Measurements from ENCODE around the gene GPS1. TPM values are rescaled to one million over a fixed set of nuclear protein-coding genes. Genes with fewer than 3 reads are reported as not detected.
A peak's percentile ranks its signal among the peaks of the same experiment; 100 is the strongest.

GPS1 gene
- total and polyA plus RNA-seq, 9 of the 15 experiments (the other 6 are each of a cell fraction or from before 2014, with no cell fraction given), result 3.1 to 167 (median 69.9) TPM

DNA sequence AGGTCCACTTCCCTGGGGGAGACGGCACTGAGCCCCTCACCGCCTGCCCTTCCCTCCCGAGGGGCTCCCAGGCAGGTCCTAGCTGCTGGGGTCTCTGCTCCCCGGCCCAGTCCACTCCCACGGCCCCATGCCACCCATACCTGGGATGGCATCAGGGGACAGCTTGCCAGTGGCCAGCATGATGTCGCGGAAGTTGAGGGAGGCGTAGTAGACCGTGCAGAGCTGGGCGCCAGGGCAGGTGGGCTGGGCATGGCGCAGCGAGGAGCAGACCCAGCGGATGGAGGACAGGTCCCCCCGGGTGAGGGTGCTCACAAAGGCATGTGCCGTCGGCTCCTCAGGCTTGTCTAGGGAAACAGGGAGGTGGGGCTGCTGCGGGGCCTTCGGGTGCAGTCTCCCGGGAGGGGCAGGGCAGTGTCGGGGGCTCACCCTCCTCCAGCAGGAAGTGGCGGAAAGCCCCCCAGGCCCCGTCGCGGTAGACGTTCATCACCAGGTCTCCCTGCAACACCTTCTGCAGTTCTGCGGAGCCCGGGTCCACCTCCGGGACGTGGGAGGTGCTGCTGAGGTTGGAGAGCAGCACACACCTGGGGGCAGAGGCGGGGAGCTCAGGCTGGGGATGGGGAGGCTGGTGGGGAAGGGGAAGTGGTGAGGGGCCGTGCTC, 32.8 kb downstream of the GPS1 start:
- Histone ChIP-seq H3K4me1 (replicated peaks in 1 of 2; ENCODE audit: control insufficient read depth in 2 of 2, insufficient read depth in 2 of 2, low read length in 2 of 2) (peaks cover 0 to 64% of the 10 kb centered on the region in 2 experiments; a peak in 1 of 5 replicates), H3K9me3 (replicated peaks; ENCODE audit: control insufficient read depth, insufficient read depth, low read depth, low read length) (no peaks in the 10 kb centered on the region), H2AFZ (ENCODE audit: low read depth, low read length) (no peak overlapping the region), H3K36me3 (ENCODE audit: control insufficient read depth, insufficient read depth, low read length) (peaks cover 99% of the 10 kb centered on the region; the same call in 2 of the 3 replicates), H4K20me1 (replicated peaks; ENCODE audit: control insufficient read depth, insufficient read depth, low read length) (peaks cover 18% of the 10 kb centered on the region), H3K27ac (ENCODE audit: extremely low read depth, low read depth, low read length) (no peak overlapping the region), H3K79me2 (ENCODE audit: control insufficient read depth, insufficient read depth, low read length) (peaks cover 3% of the 10 kb centered on the region; the same call in 1 of the 3 replicates), H3K9ac (ENCODE audit: insufficient read depth in 1 of 2, low read depth in 2 of 2, low read length in 2 of 2) (no peak overlapping the region; a peak in 1 of 4 replicates), H3K4me2 (ENCODE audit: insufficient read depth, low read length) (no peak overlapping the region), H3K4me3 (no peak overlapping the region), H3K27me3 (ENCODE audit: control insufficient read depth in 2 of 2, insufficient read depth in 2 of 2, low read length in 2 of 2) (no peaks in the 10 kb centered on the region), H3K9me1 (ENCODE audit: control insufficient read depth, insufficient read depth, low read length) (no peaks in the 10 kb centered on the region)
- intact Hi-C loops (cut with micrococcal nuclease), result no loop called here
- no peak for ATAC-seq
- no TSS peak for BruUV-seq (replicated peaks)
- no peak for DNase-seq (ENCODE audit: extremely low read depth in 1 of 4, low spot score in 3 of 4)
- ChIA-PET POLR2A (interaction anchor here (0.5 to 0.6 kb wide), 2 partner anchors 28 to 180 kb away, joined by 3 to 4 read pairs; no protein-coding TSS in a partner anchor), CTCF (ENCODE audit: low intra/inter-chr PET ratio) (no interaction called here)
- FAIRE-seq, result no peak
- in situ Hi-C loops (cut with MboI), result no loop called here
- 95% methylated on average over 21 of the region's 31 CpGs for WGBS (ENCODE audit: insufficient coverage, low coverage, missing lambda C conversion rate)
- TF ChIP-seq HLTF (IDR thresholded peaks at IDR 0.05) (no peak), ELF2 (CRISPR knock-in tag; IDR thresholded peaks at IDR 0.05) (no peak), MXI1 (IDR thresholded peaks at IDR 0.05; ENCODE audit: low read depth, low read length) (no peak), POLR2A (conservative IDR thresholded peaks at IDR 0.05) (peak; percentile 46), MAFF (IDR thresholded peaks at IDR 0.05; ENCODE audit: low read length) (no peak), KAT8 (IDR thresholded peaks at IDR 0.05; ENCODE audit: low read depth) (no peak), RBFOX2 (IDR thresholded peaks at IDR 0.05; ENCODE audit: low read depth, low read length) (peak; percentile 60), ZNF3 (CRISPR knock-in tag; IDR thresholded peaks at IDR 0.05) (no peak), HNRNPK (IDR thresholded peaks at IDR 0.05; ENCODE audit: low read depth, low read length, poor library complexity, severe bottlenecking) (no peak), ZFP36 (IDR thresholded peaks at IDR 0.05; ENCODE audit: low read depth, low read length, partially characterized antibody) (no peak), U2AF2 (optimal IDR thresholded peaks at IDR 0.05; ENCODE audit: low read depth, low read length) (no peak), DDX20 (tag; IDR thresholded peaks at IDR 0.05; ENCODE audit: low read depth) (no peak)
- TF ChIP-seq, protein P1, sequence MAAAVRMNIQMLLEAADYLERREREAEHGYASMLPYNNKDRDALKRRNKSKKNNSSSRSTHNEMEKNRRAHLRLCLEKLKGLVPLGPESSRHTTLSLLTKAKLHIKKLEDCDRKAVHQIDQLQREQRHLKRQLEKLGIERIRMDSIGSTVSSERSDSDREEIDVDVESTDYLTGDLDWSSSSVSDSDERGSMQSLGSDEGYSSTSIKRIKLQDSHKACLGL (CRISPR knock-in tag; IDR thresholded peaks at IDR 0.05; ENCODE audit: borderline replicate concordance, poor library complexity, severe bottlenecking), result no peak
- TF ChIP-seq, protein P2, sequence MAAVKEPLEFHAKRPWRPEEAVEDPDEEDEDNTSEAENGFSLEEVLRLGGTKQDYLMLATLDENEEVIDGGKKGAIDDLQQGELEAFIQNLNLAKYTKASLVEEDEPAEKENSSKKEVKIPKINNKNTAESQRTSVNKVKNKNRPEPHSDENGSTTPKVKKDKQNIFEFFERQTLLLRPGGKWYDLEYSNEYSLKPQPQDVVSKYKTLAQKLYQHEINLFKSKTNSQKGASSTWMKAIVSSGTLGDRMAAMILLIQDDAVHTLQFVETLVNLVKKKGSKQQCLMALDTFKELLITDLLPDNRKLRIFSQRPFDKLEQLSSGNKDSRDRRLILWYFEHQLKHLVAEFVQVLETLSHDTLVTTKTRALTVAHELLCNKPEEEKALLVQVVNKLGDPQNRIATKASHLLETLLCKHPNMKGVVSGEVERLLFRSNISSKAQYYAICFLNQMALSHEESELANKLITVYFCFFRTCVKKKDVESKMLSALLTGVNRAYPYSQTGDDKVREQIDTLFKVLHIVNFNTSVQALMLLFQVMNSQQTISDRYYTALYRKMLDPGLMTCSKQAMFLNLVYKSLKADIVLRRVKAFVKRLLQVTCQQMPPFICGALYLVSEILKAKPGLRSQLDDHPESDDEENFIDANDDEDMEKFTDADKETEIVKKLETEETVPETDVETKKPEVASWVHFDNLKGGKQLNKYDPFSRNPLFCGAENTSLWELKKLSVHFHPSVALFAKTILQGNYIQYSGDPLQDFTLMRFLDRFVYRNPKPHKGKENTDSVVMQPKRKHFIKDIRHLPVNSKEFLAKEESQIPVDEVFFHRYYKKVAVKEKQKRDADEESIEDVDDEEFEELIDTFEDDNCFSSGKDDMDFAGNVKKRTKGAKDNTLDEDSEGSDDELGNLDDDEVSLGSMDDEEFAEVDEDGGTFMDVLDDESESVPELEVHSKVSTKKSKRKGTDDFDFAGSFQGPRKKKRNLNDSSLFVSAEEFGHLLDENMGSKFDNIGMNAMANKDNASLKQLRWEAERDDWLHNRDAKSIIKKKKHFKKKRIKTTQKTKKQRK (IDR thresholded peaks at IDR 0.05; ENCODE audit: borderline replicate concordance, low read depth, low read length), result no peak
- TF ChIP-seq, protein P3, sequence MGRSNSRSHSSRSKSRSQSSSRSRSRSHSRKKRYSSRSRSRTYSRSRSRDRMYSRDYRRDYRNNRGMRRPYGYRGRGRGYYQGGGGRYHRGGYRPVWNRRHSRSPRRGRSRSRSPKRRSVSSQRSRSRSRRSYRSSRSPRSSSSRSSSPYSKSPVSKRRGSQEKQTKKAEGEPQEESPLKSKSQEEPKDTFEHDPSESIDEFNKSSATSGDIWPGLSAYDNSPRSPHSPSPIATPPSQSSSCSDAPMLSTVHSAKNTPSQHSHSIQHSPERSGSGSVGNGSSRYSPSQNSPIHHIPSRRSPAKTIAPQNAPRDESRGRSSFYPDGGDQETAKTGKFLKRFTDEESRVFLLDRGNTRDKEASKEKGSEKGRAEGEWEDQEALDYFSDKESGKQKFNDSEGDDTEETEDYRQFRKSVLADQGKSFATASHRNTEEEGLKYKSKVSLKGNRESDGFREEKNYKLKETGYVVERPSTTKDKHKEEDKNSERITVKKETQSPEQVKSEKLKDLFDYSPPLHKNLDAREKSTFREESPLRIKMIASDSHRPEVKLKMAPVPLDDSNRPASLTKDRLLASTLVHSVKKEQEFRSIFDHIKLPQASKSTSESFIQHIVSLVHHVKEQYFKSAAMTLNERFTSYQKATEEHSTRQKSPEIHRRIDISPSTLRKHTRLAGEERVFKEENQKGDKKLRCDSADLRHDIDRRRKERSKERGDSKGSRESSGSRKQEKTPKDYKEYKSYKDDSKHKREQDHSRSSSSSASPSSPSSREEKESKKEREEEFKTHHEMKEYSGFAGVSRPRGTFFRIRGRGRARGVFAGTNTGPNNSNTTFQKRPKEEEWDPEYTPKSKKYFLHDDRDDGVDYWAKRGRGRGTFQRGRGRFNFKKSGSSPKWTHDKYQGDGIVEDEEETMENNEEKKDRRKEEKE (IDR thresholded peaks at IDR 0.05; ENCODE audit: borderline replicate concordance in 1 of 2, control insufficient read depth in 1 of 2, low read depth in 2 of 2, low read length in 1 of 2), result no peak

Data from K562 (cell line).